ENCODE data around the gene YJU2.

DNA sequence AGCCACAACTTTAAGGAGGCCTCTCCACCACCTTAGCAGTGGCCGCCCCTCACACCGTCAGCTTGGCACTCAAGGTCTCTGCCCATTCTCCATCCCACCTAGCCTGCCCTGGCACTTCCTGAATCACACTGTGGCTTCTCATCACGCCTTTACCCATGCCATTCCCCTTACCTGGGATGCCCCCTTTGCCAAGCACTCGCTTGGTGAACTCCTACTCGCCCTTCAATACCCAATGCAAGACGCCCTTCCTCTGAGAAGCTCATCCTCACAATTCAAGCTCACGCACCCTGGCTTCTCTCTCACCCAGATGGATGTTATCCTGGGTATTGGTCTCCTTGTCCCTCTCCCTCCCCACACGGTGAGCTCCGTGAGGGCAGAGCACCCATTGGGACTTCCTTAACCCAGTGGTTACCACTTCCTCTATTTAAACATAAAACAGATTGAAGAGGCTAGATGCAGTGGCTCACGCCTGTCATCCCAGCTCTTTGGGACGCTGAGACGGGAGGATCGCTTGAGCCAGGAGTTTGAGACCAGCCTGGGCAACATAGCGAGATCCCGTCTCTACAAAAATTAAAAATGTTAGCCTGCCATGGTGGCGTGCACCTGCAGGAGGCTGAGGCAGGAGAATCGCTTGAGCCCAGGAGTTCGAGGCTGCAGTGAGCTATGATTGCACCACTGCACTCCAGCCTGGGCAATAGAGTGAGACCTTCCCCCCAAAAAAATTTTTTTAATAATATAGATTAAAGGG is 19.5 kb downstream of the YJU2 start:
- TF ChIP-seq, protein P1, sequence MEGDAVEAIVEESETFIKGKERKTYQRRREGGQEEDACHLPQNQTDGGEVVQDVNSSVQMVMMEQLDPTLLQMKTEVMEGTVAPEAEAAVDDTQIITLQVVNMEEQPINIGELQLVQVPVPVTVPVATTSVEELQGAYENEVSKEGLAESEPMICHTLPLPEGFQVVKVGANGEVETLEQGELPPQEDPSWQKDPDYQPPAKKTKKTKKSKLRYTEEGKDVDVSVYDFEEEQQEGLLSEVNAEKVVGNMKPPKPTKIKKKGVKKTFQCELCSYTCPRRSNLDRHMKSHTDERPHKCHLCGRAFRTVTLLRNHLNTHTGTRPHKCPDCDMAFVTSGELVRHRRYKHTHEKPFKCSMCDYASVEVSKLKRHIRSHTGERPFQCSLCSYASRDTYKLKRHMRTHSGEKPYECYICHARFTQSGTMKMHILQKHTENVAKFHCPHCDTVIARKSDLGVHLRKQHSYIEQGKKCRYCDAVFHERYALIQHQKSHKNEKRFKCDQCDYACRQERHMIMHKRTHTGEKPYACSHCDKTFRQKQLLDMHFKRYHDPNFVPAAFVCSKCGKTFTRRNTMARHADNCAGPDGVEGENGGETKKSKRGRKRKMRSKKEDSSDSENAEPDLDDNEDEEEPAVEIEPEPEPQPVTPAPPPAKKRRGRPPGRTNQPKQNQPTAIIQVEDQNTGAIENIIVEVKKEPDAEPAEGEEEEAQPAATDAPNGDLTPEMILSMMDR (IDR thresholded peaks at IDR 0.05), result no peak
- no peak for TF ChIP-seq POLR2A (IDR thresholded peaks at IDR 0.05; ENCODE audit: low read depth)
- TF ChIP-seq EP300 (IDR thresholded peaks at IDR 0.05), result no peak

All from esophagus muscularis mucosa (tissue), 4 donors.